NB4 (cell line): ENCODE results near the gene OAT.

Experiments used
- CTCF ChIP-seq: IDR thresholded peaks from one replicate; pipeline ENCODE4 v1.5.1; 2012; ENCODE audit warnings: low read depth, low read length
- MYC ChIP-seq: IDR thresholded peaks from 2 replicates; pipeline ENCODE4 v1.6.1; 2011; ENCODE audit warnings: low read depth, low read length
- POLR2A ChIP-seq: IDR thresholded peaks from 2 replicates; pipeline ENCODE4 v1.6.1; 2011; ENCODE audit warnings: mild to moderate bottlenecking; ENCODE audit not compliant: insufficient read length; ENCODE audit errors: extremely low read depth

- no peak for TF ChIP-seq CTCF
- TF ChIP-seq POLR2A: no peak
- TF ChIP-seq MYC: no peak
Measured at GRCh38 chr10:124374535-124375352, 44.0 kb downstream of the OAT start.
